K562 (cell line): ENCODE results near the gene KLK1. TPM values are rescaled to one million over a fixed set of nuclear protein-coding genes. Genes with fewer than 3 reads are reported as not detected.

Experiments
- ATAC-seq: fragments of 200-7000 bp; cut with Tn5 transposase; 3 replicates; pipeline ENCODE4 v1.9.1; 2020; ENCODE audit warnings: moderate library complexity
- BruUV-seq: library from RNA; stranded (reverse); fragments of 400-500 nt; replicated peaks from 2 replicates; lab custom pipeline; 2021; lab: Mats Ljungman, UMichigan
- CTCF ChIA-PET: fragments of 300-600 bp; formaldehyde crosslinking; extraction: SDS; loops from one replicate; lab custom pipeline; 2021; ENCODE audit warnings: low intra/inter-chr PET ratio; lab: Yijun Ruan, JAX
- POLR2A ChIA-PET: fragments of 300-600, 350-650 bp; sonication (Branson Sonifier 250); formaldehyde crosslinking; extraction: SDS; loops from one replicate; lab custom pipeline; 2021; ENCODE audit warnings: antibody characterized with exemption, inconsistent platforms; lab: Yijun Ruan, JAX
- DNase-seq, 4 experiments: peaks; one replicate each; pipeline versions ENCODE4 v3.0.0 to v3.0.0-alpha.2; 2011 to 2018; ENCODE audit warnings: low spot score in 3 of 4, mixed read lengths in 3 of 4; ENCODE audit errors: extremely low read depth in 1 of 4
- FAIRE-seq: peaks from 2 replicates; lab custom pipeline; 2011; peaks lifted over from hg19 to GRCh38; lab: Jason Lieb, UNC
- H2AFZ ChIP-seq: 2 replicates; pipeline ENCODE4 v1.6.0; 2011; ENCODE audit warnings: low read depth, low read length, control low read depth, inconsistent platforms
- H3K27ac ChIP-seq: fragments of 200-600 bp; 3 replicates; pipeline ENCODE4 v1.8.0; 2011; ENCODE audit warnings: low read depth, mild to moderate bottlenecking, control low read depth, inconsistent platforms, low read length, moderate library complexity, mixed read lengths; ENCODE audit errors: extremely low read depth
- H3K27me3 ChIP-seq, 2 experiments: fragments of 300-600 bp in 1 of 2; 2 replicates in 1 of 2; 3 replicates in 1 of 2; pipeline versions ENCODE4 v1.6.0 to v1.8.0; 2011; ENCODE audit warnings: inconsistent platforms in 2 of 2, low read length in 2 of 2, mild to moderate bottlenecking in 1 of 2, mixed read lengths in 1 of 2, moderate library complexity in 1 of 2; ENCODE audit not compliant: control insufficient read depth in 2 of 2, insufficient read depth in 2 of 2
- H3K36me3 ChIP-seq: fragments of 300-600 bp; 3 replicates; pipeline ENCODE4 v1.8.0; 2011; ENCODE audit warnings: mild to moderate bottlenecking, low read length, inconsistent platforms; ENCODE audit not compliant: control insufficient read depth, insufficient read depth
- H3K4me1 ChIP-seq, 2 experiments: fragments of 200-600 bp in 1 of 2; replicated peaks in 1 of 2; 2 replicates in 1 of 2; 3 replicates in 1 of 2; pipeline versions ENCODE4 v1.5.1 to v1.8.0; 2011; ENCODE audit warnings: inconsistent platforms in 2 of 2, low read length in 2 of 2, mild to moderate bottlenecking in 1 of 2, mixed read lengths in 1 of 2, moderate library complexity in 1 of 2; ENCODE audit not compliant: control insufficient read depth in 2 of 2, insufficient read depth in 2 of 2
- H3K4me2 ChIP-seq: 2 replicates; pipeline ENCODE4 v1.6.1; 2011; ENCODE audit warnings: low read length, control low read depth, inconsistent platforms, mixed read lengths; ENCODE audit not compliant: insufficient read depth
- H3K4me3 ChIP-seq: fragments of 200-600 bp; sonication (generic), shearing (Covaris generic); 2 replicates; pipeline ENCODE4 v1.5.1; 2016; ENCODE audit warnings: control low read depth, inconsistent platforms
- H3K79me2 ChIP-seq: fragments of 200-600 bp; 3 replicates; pipeline ENCODE4 v1.8.0; 2011; ENCODE audit warnings: low read length, inconsistent platforms; ENCODE audit not compliant: control insufficient read depth, insufficient read depth
- H3K9ac ChIP-seq, 2 experiments: 2 replicates each; pipeline versions ENCODE4 v1.6.0 to v1.6.1; 2011; ENCODE audit warnings: low read depth in 2 of 2, low read length in 2 of 2, control low read depth in 1 of 2, inconsistent platforms in 1 of 2, mild to moderate bottlenecking in 1 of 2, mixed read lengths in 1 of 2; ENCODE audit not compliant: insufficient read depth in 1 of 2
- H3K9me1 ChIP-seq: one replicate; pipeline ENCODE4 v1.6.0; 2011; ENCODE audit warnings: inconsistent platforms, mild to moderate bottlenecking, low read length, moderate library complexity; ENCODE audit not compliant: control insufficient read depth, insufficient read depth
- H3K9me3 ChIP-seq: replicated peaks from 2 replicates; pipeline ENCODE4 v1.5.1; 2011; ENCODE audit warnings: low read depth, low read length, inconsistent platforms; ENCODE audit not compliant: control insufficient read depth, insufficient read depth
- H4K20me1 ChIP-seq: replicated peaks from 2 replicates; pipeline ENCODE4 v1.6.1; 2011; ENCODE audit warnings: low read length, inconsistent platforms, mixed read lengths; ENCODE audit not compliant: control insufficient read depth, insufficient read depth
- ATF1 ChIP-seq, 2 experiments: fragments of 450-650 bp in 1 of 2; IDR thresholded peaks; 2 replicates each; pipeline ENCODE4 v1.6.1; 2016; ENCODE audit warnings: missing compliant biosample characterization in 1 of 2, missing genetic modification characterization in 1 of 2
- KDM1A ChIP-seq, 2 experiments: fragments of 450-650 bp; IDR thresholded peaks; 2 replicates each; pipeline ENCODE4 v1.6.1; 2016; ENCODE audit warnings: mild to moderate bottlenecking in 2 of 2
- MAFF ChIP-seq: IDR thresholded peaks from 2 replicates; pipeline ENCODE4 v1.6.1; 2012; ENCODE audit warnings: low read length, improper control_type of control experiment
- NFIC ChIP-seq: fragments of 450-650 bp; IDR thresholded peaks from 2 replicates; pipeline ENCODE4 v1.6.1; 2017; ENCODE audit warnings: mild to moderate bottlenecking, inconsistent platforms
- PHB ChIP-seq: fragments of 250-450 bp; sonication (Bioruptor Pico); IDR thresholded peaks from 2 replicates; pipeline ENCODE4 v1.5.0; 2021
- RBFOX2 ChIP-seq: fragments of 200-400 bp; formaldehyde crosslinking; IDR thresholded peaks from 2 replicates; pipeline ENCODE4 v1.6.1; 2017; ENCODE audit warnings: low read depth, mild to moderate bottlenecking, low read length, moderate library complexity
- RBM39 ChIP-seq: fragments of 200-400 bp; formaldehyde crosslinking; optimal IDR thresholded peaks from 2 replicates; pipeline ENCODE3; 2018; ENCODE audit warnings: low read depth, low read length
- ZFP36 ChIP-seq: fragments of 150-350 bp; IDR thresholded peaks from 2 replicates; pipeline ENCODE4 v1.6.1; 2018; ENCODE audit warnings: low read length, low read depth; ENCODE audit not compliant: partially characterized antibody
- ZNF280A ChIP-seq: fragments of 450-650 bp; IDR thresholded peaks from 2 replicates; pipeline ENCODE4 v1.6.1; 2018; ENCODE audit warnings: mild to moderate bottlenecking, low read depth; ENCODE audit not compliant: partially characterized antibody
- WGBS: fragments of 100-300 bp; shearing (Covaris generic); methylation state at CpG from one replicate; pipeline ENCODE4 v1.1.6; 2016; ENCODE audit warnings: low coverage, mixed read lengths; ENCODE audit not compliant: insufficient coverage; ENCODE audit errors: missing lambda C conversion rate; 5-methylcytosine and 5-hydroxymethylcytosine counted together
- in situ Hi-C: fragments of 300-500 bp; cut with MboI; formaldehyde crosslinking; loops from 4 replicates; pipeline ENCODE4 v1.15.0; 2018; ENCODE audit warnings: inconsistent platforms, mixed read lengths
- intact Hi-C: fragments of 100-400 bp; cut with micrococcal nuclease; formaldehyde crosslinking; loops from 2 replicates; pipeline ENCODE4 v1.14.2; 2022
- polyA plus RNA-seq, 8 experiments: library from polyadenylated mRNA; depleted of rRNA in 4 of 8; stranded (reverse) in 5 of 8; unstranded in 3 of 8; fragments of >200 nt; fragmentation: Nextera tagmentation in 2 of 8; fragmentation: Illumina TruSeq in 1 of 8; extraction: Ambion mirVana in 2 of 8; extraction: Trizol in 1 of 8; gene quantifications; 2 replicates each; pipeline versions ENCODE4 v1.2.1 to v1.2.3, GENCODE V29; 2011 to 2014; ENCODE audit warnings: inconsistent platforms in 1 of 8, missing spikeins in 1 of 8
- total RNA-seq, 7 experiments: library from RNA; depleted of rRNA in 6 of 7; stranded (reverse); fragments of >200 nt in 6 of 7; fragmentation: Illumina TruSeq in 2 of 7; extraction: Trizol in 2 of 7; gene quantifications; 2 replicates each; pipeline versions ENCODE4 v1.2.1 to v1.2.3, GENCODE V29; 2011 to 2021; ENCODE audit warnings: low replicate concordance in 1 of 7
- TF ChIP-seq, protein P1 (sequence below): fragments of 450-650 bp; IDR thresholded peaks from 2 replicates; pipeline ENCODE4 v1.6.1; 2016; ENCODE audit warnings: antibody characterized with exemption

Gene KLK1
- total and polyA plus RNA-seq, 9 of the 15 experiments (the other 6 are each of a cell fraction or from before 2014, with no cell fraction given): 0.87 to 15.4 (median 9.1) TPM

DNA sequence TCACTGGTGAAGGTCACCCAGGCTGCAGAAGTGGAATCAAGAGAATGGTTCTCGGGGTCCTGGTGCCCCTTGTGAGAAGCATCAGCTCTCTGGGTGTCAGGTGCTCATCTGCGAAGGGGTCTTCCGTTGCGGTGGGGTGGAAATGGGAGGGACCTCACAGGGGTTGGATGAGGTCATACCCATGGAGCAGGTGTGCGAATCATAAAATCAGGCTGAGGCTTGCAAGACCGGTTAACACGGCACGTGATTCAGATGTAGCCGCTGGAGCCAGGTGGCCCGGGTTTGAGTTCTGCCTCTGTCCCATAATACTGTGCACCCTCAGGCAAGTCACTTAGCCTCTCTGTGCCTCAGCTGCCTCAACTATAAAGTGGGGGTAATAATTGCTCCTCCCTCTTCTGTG, 13.7 kb upstream of the KLK1 start (continued):
- TF ChIP-seq ZNF280A: no peak
- TF ChIP-seq MAFF: no peak
- no peak for TF ChIP-seq RBFOX2
- TF ChIP-seq PHB (CRISPR knock-in tag): no peak
- no peak for TF ChIP-seq ATF1 (CRISPR knock-in tag; IDR thresholded peaks at IDR 0.05)
- TF ChIP-seq ATF1 (tag; IDR thresholded peaks at IDR 0.05): no peak
- TF ChIP-seq KDM1A (IDR thresholded peaks at IDR 0.05): peak in 1 of 2 experiments; percentile 59; a peak in 2 of 4 replicates
- peak; percentile 70 for TF ChIP-seq ZFP36

DNA sequence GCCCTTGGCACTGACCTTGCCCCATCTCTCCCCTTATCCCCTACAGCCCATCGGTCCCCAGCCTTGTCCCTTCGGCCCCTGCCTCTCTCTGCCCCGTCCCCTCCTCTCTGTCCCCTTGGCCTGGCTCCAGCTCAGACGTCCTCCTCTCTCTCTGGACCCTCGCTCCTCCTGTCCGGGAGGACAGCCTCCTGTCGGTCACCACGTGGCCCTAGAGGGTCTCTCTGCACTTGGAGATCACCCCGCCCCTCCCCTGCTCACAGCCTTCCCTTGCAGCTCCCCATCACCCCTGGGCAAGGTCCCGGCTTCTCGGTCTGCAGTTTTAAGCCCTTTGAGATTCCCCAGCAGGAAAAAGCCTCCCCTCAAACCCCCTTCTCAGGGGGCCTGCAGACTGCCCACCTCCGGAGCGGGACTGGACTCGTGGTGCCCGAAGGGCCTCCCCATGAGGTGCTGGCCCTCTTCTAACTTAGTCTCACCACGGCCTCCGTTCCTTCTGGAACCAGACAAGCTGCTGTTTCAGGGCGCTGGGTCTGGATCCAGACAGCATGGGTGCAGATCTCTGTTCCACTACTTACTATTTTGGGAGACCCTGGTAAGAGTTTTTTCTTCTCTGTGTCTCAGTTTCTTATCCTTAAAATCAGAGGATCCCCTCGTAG, 13.1 kb upstream of the KLK1 start:
- H3K4me2 ChIP-seq: peak overlapping the region; percentile 95; the same call in 1 of the 2 replicates
- H3K36me3 ChIP-seq: no peaks in the 10 kb centered on the region
- WGBS: 63% methylated on average over 13 of the region's 19 CpGs
- peak overlapping the region; percentile 52; the same call in 1 of the 2 replicates for H3K4me3 ChIP-seq
- H2AFZ ChIP-seq: peak overlapping the region; percentile 99
- no peaks in the 10 kb centered on the region for H3K79me2 ChIP-seq
- H3K4me1 ChIP-seq: peaks cover 14 to 16% of the 10 kb centered on the region in 2 experiments; a peak in 4 of 5 replicates
- TF ChIP-seq, protein P1, sequence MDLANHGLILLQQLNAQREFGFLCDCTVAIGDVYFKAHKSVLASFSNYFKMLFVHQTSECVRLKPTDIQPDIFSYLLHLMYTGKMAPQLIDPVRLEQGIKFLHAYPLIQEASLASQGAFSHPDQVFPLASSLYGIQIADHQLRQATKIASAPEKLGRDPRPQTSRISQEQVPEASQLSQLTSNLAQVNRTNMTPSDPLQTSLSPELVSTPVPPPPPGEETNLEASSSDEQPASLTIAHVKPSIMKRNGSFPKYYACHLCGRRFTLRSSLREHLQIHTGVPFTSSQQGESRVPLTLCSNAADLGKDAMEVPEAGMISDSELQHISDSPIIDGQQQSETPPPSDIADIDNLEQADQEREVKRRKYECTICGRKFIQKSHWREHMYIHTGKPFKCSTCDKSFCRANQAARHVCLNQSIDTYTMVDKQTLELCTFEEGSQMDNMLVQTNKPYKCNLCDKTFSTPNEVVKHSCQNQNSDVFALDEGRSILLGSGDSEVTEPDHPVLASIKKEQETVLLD: no peak
- TF ChIP-seq RBM39: no peak
- TF ChIP-seq NFIC: 0 out of 2 replicates have a peak, but pooled peaks have one; percentile 51
- H3K9me3 ChIP-seq: no peaks in the 10 kb centered on the region
- no TSS peak for BruUV-seq
- H3K9me1 ChIP-seq: no peaks in the 10 kb centered on the region
- in situ Hi-C loops (no loop called here), intact Hi-C loops (loop anchor here (5.0 kb wide), 1 partner anchor 34 kb away; no protein-coding TSS in a partner anchor)
- H3K27me3 ChIP-seq: peaks cover 0 to 6% of the 10 kb centered on the region in 2 experiments; a peak in 2 of 5 replicates
- ATAC-seq: no peak
- ChIA-PET POLR2A (interaction anchor here (0.5 to 0.6 kb wide), 2 partner anchors 16 to 34 kb away, joined by 3 to 4 read pairs; no protein-coding TSS in a partner anchor), CTCF (no interaction called here)
- DNase-seq: no peak
- peak overlapping the region; percentile 67; the same call in 2 of the 3 replicates for H3K27ac ChIP-seq
- H3K9ac ChIP-seq: peak overlapping the region; percentile 66 to 94
- H4K20me1 ChIP-seq: no peaks in the 10 kb centered on the region
- FAIRE-seq: no peak
